IPS-NIHi7 (cell line): ENCODE data around the gene SRF.

Source experiments
- DNase-seq: peaks from one replicate; pipeline ENCODE4 v3.0.0; 2012; ENCODE audit warnings: mixed read lengths; ENCODE audit errors: extremely low spot score

Gene SRF

GRCh38 chr6:43147691-43148477 lies 23.2 kb upstream of the SRF start:
- no peak for DNase-seq

GRCh38 chr6:43149265-43149664 lies 21.8 kb upstream of the SRF start:
- no peak for DNase-seq

GRCh38 chr6:43150051-43150751 lies 20.9 kb upstream of the SRF start:
- DNase-seq: no peak

GRCh38 chr6:43159599-43159998 lies 11.5 kb upstream of the SRF start:
- no peak for DNase-seq

GRCh38 chr6:43163899-43164298 lies 7.2 kb upstream of the SRF start:
- DNase-seq: no peak

GRCh38 chr6:43170417-43170930 lies 595 bp upstream of the SRF start:
- DNase-seq: peak; percentile 79

GRCh38 chr6:43171707-43172103 lies 636 bp downstream of the SRF start:
- no peak for DNase-seq

GRCh38 chr6:43172104-43173007 lies 1.3 kb downstream of the SRF start:
- peak; percentile 38 for DNase-seq

GRCh38 chr6:43173591-43174262 lies 2.7 kb downstream of the SRF start:
- DNase-seq: no peak

GRCh38 chr6:43174263-43175112 lies 3.4 kb downstream of the SRF start:
- peak; percentile 99 for DNase-seq

GRCh38 chr6:43175676-43176422 lies 4.8 kb downstream of the SRF start:
- DNase-seq: no peak

GRCh38 chr6:43176423-43176786 lies 5.3 kb downstream of the SRF start:
- DNase-seq: no peak

GRCh38 chr6:43178150-43178549 lies 7.1 kb downstream of the SRF start:
- DNase-seq: no peak

- no peak for DNase-seq
Measured at GRCh38 chr6:43178951-43179830, 8.1 kb downstream of the SRF start.

- no peak for DNase-seq
Measured at GRCh38 chr6:43180058-43180457, 9.0 kb downstream of the SRF start.

- DNase-seq: no peak
Measured at GRCh38 chr6:43180985-43181384, 9.9 kb downstream of the SRF start.

GRCh38 chr6:43181621-43181941 lies 10.5 kb downstream of the SRF start:
- no peak for DNase-seq

- peak; percentile 80 for DNase-seq
Measured at GRCh38 chr6:43181942-43182860, 11.1 kb downstream of the SRF start, which contains the start of gene CUL9. CUL9 (plus strand) TSS chr6:43182196; CDS start chr6:43184311, 2,115 bp downstream.
